Measurements from ENCODE around the gene SNAP29. TPM values are rescaled to one million over a fixed set of nuclear protein-coding genes. Genes with fewer than 3 reads are reported as not detected.
"Not testable (repeated sequence)": the region's sequence is repeated elsewhere in the genome, so short reads cannot be mapped to it uniquely, and the experiment has no call there.

The SNAP29 gene
- total RNA-seq, 6 experiments from 2014 or later, result 17.6 to 27.0 (median 22.4) TPM

DNA sequence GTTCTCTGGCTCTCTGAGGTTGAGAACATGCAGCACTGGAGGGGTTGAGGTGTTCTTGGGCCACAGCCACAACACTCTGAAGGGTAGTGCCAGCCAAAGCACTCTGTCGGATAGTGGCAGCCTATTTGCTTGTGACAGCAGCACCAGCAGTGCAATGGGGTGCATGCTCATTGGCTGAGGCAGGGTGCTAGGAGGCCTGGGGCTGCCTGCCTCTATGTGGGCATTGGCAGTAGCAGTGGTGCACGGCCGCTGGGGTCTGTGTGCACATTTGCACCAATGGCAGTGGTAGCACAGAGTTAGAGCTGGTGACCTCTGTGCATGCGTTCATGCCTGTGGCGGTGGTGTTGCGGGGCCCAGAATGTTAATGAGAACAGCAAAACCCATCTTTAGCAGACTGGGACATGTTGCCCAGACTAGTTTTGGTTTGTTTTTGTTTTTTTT, 25.6 kb upstream of the SNAP29 start:
- H3K36me3 ChIP-seq, result peaks cover 0 to 23% (median 2%) of the 10 kb centered on the region in 4 donors
- no peak for TF ChIP-seq POLR2A (IDR thresholded peaks at IDR 0.05)
- TF ChIP-seq, protein P1, sequence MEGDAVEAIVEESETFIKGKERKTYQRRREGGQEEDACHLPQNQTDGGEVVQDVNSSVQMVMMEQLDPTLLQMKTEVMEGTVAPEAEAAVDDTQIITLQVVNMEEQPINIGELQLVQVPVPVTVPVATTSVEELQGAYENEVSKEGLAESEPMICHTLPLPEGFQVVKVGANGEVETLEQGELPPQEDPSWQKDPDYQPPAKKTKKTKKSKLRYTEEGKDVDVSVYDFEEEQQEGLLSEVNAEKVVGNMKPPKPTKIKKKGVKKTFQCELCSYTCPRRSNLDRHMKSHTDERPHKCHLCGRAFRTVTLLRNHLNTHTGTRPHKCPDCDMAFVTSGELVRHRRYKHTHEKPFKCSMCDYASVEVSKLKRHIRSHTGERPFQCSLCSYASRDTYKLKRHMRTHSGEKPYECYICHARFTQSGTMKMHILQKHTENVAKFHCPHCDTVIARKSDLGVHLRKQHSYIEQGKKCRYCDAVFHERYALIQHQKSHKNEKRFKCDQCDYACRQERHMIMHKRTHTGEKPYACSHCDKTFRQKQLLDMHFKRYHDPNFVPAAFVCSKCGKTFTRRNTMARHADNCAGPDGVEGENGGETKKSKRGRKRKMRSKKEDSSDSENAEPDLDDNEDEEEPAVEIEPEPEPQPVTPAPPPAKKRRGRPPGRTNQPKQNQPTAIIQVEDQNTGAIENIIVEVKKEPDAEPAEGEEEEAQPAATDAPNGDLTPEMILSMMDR (IDR thresholded peaks at IDR 0.05), result no peak
- WGBS (ENCODE audit: insufficient coverage, low coverage, low lambda C conversion rate, missing lambda C conversion rate), result 80% methylated on average over 3 of the region's 6 CpGs
- H3K4me3 ChIP-seq, result no peak overlapping the region
- H3K9me3 ChIP-seq, result no peaks in the 10 kb centered on the region
- H3K27me3 ChIP-seq, result no peaks in the 10 kb centered on the region
- DNase-seq (no peak), ATAC-seq (no peak)
- no peak overlapping the region for H3K27ac ChIP-seq
- intact Hi-C loops (cut with DNase I), result no loop called here
- H3K4me1 ChIP-seq, result no peaks in the 10 kb centered on the region

DNA sequence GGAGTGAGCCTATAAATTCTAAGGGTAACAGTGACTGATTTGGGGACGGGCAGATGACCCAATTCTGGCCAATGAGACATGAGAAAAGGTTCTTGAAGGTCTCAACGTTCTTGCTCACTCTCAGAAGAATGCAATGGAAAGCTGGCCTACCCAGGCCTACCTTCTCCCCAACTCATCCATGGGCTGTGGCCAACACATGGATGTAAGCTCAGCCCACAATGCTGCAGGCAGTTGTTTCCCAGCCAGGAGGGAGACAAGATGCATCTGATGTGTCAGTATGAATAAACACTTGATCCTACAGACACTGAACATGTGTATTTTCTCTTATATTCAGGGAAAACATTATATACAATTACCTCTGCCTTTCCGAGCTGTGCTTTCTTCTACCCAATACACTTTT, 24.6 kb upstream of the SNAP29 start:
- DNase-seq (no peak), ATAC-seq (no peak)
- WGBS (ENCODE audit: insufficient coverage, low coverage, low lambda C conversion rate, missing lambda C conversion rate), result 90% methylated on average over 3 of the region's 3 CpGs
- Histone ChIP-seq H3K27me3 (no peaks in the 10 kb centered on the region), H3K36me3 (peaks cover 0 to 23% (median 2%) of the 10 kb centered on the region in 4 donors), H3K4me1 (no peaks in the 10 kb centered on the region), H3K4me3 (no peak overlapping the region), H3K9me3 (no peaks in the 10 kb centered on the region), H3K27ac (no peak overlapping the region)
- intact Hi-C loops (cut with DNase I), result no loop called here
- TF ChIP-seq, protein P1 (IDR thresholded peaks at IDR 0.05), result no peak
- TF ChIP-seq POLR2A (IDR thresholded peaks at IDR 0.05), result no peak

DNA sequence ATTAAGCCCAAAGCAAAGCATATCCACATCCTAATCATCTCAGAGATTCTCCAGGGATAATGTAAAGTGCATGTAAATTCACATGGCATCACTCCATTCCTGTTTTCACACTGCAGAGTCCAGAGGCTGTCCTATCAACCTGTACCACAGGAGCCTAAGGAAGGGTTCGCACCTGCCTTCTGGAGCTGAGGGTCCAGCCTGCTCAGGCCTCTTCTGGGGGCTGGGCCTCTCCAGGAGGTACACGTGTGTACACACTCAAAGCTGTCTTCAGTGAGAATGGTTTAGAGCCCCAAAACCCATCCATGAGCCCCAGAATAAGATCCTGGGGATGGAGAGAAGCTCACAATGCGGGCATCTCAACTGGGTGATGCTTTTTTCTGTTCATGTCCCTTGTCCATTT, 24.1 kb upstream of the SNAP29 start:
- H3K9me3 ChIP-seq, result no peaks in the 10 kb centered on the region
- WGBS (ENCODE audit: insufficient coverage, low coverage, low lambda C conversion rate, missing lambda C conversion rate), result 92% methylated on average over 2 of the region's 3 CpGs
- no peak for ATAC-seq
- DNase-seq, result no peak
- H3K27ac ChIP-seq, result no peak overlapping the region
- H3K4me3 ChIP-seq, result no peak overlapping the region
- peaks cover 0 to 21% (median 2%) of the 10 kb centered on the region in 4 donors for H3K36me3 ChIP-seq
- H3K4me1 ChIP-seq, result peaks cover 0 to 4% (median 0%) of the 10 kb centered on the region in 4 donors
- TF ChIP-seq, protein P1 (IDR thresholded peaks at IDR 0.05), result no peak
- no peak for TF ChIP-seq POLR2A (IDR thresholded peaks at IDR 0.05)
- H3K27me3 ChIP-seq, result no peaks in the 10 kb centered on the region
- intact Hi-C loops (cut with DNase I), result no loop called here

DNA sequence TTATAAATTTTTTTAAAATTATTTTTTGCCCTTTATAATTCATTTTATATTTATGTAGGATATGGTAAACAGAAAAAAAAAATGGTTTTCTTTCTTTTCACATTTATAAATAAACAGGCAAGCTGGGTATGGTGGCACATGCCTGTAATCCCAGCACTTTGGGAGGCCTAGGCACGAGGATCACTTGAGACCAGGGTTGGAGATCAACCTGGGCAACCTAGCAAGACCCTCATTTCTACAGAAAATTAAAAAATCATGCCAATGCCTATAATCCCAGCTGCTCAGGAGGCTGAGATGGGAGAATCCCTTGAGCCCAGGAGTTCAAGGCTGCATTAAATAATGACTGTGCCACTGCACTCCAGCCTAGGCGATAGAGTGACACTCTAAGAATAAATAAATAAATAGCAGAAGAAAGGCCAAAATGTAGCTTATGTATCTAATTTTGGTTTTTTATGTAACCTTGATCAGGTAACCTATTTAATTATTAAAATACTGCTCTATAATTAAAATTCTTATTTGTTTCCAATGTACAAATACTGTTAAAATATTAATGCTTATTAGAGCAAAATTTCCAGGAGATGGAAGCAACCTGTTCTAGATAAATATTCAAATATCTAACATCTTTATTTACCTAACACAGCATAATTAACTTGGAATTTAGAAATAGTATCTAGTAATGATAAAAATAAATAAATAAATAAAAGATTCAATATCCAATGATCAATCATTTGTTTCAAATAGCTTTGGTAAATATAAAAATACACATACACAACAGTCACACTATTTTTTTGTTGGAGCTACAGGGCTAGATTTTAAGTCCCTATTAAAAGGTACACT, 21.6 kb upstream of the SNAP29 start:
- H3K9me3 ChIP-seq, result no peaks in the 10 kb centered on the region
- DNase-seq (no peak), ATAC-seq (no peak)
- H3K4me3 ChIP-seq, result no peak overlapping the region
- peaks cover 0 to 11% (median 2%) of the 10 kb centered on the region in 4 donors for H3K36me3 ChIP-seq
- H3K4me1 ChIP-seq, result peaks cover 0 to 12% (median 0%) of the 10 kb centered on the region in 4 donors
- no peak for TF ChIP-seq POLR2A (IDR thresholded peaks at IDR 0.05)
- TF ChIP-seq, protein P1 (IDR thresholded peaks at IDR 0.05), result no peak
- 93% methylated on average over 2 of the region's 2 CpGs for WGBS (ENCODE audit: insufficient coverage, low coverage, low lambda C conversion rate, missing lambda C conversion rate)
- no peaks in the 10 kb centered on the region for H3K27me3 ChIP-seq
- H3K27ac ChIP-seq, result no peak overlapping the region
- intact Hi-C loops (cut with DNase I), result no loop called here

DNA sequence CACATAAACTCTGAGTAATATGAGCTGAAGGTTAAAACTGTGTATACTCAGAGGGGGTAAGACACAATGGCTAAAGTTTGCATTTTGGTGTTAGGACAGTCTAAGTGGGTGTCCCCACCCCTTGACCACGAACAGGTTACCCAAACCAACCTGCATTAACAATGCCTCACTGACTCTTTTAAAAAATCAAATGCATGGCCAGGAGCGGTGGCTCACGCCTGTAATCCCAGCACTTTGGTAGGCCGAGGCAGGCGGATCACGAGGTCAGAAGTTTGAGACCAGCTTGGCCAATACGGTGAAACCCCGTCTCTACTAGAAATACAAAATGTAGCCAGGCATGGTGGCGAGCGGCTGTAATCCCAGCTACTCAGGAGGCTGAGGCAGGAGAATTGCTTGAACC, 19.5 kb upstream of the SNAP29 start:
- H3K27me3 ChIP-seq; H3K9me3 ChIP-seq; ATAC-seq; intact Hi-C loops (cut with DNase I); H3K27ac ChIP-seq; H3K4me3 ChIP-seq; H3K36me3 ChIP-seq; DNase-seq: not testable (repeated sequence)
- peaks cover 0 to 18% (median 0%) of the 10 kb centered on the region in 4 donors for H3K4me1 ChIP-seq
- WGBS (ENCODE audit: insufficient coverage, low coverage, low lambda C conversion rate, missing lambda C conversion rate), result 88% methylated on average over 4 of the region's 10 CpGs
